Neural progenitor cell (in vitro differentiated cells): ENCODE data around the gene ST3GAL4.

Experiments
- CTCF ChIP-seq: fragments of 200-600 bp; sonication (generic); IDR thresholded peaks from 2 replicates; pipeline ENCODE4 v1.5.1; 2017; ENCODE audit warnings: antibody characterized with exemption, mild to moderate bottlenecking
- EZH2 ChIP-seq: fragments of 200-600 bp; sonication (generic); IDR thresholded peaks from 2 replicates; pipeline ENCODE4 v1.6.1; 2017; ENCODE audit warnings: antibody characterized with exemption, mild to moderate bottlenecking, moderate library complexity
- EZH2phosphoT487 ChIP-seq: fragments of 200-600 bp; sonication (generic); IDR thresholded peaks from 2 replicates; pipeline ENCODE4 v1.6.1; 2017; ENCODE audit warnings: antibody characterized with exemption

- TF ChIP-seq CTCF: no peak
- no peak for TF ChIP-seq EZH2
- TF ChIP-seq EZH2phosphoT487: no peak
These were observed 42.8 kb downstream of the ST3GAL4 start for GRCh38 chr11:126398296-126398695.
